Measurements from ENCODE around the gene RND1. TPM values are rescaled to one million over a fixed set of nuclear protein-coding genes. Genes with fewer than 3 reads are reported as not detected.

The RND1 gene
- total and polyA plus RNA-seq, 2 of the 13 experiments (the other 11 are each of a cell fraction or from before 2014, with no cell fraction given): 1.8 to 1.9 TPM

DNA sequence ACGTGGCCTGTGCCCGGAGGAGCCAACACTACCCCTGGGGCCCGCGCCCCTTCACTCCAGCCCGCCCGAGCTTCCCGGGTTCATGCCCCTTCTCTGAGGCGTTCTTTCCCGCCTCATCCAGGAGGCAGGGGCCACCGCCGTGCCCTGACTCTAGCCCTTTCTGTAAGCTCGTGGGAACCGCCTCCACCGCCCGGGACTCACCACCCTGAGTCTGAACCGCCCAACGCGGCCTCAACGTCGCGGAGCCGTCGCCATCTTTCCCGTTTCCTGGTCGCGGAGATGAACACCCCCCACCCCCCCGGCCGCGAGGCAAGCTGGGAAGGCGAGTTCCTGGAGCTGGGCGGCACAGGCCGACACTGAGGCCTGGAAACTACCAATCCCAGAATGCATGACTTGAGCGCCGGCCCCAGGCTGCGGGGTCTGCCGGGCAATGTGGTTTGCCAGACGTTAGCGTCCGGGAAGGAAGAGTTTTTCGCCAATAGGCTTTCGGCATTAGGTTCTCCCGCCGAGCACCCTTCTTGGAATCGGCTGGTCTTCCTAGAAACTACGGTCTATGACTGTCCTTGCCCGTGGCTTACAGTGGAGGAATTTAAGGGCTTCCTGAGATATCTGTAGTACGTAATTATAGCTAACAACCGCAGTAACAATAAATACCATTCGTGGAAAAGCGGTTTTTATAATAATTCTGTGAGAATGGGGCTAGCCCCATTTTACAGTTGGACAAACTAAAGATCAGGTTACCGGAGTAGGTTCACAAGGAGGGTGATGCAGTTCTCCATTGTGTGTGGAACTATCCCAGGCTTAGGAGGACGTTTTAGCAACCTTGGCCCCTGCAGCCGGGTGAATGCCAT lies 13.6 kb downstream of the RND1 start, which contains the start of gene DDX23 (continued):
- TF ChIP-seq ZEB1 (IDR thresholded peaks at IDR 0.05; ENCODE audit: insufficient replicate concordance, low read depth) (peak; percentile 44), MBNL3 (CRISPR knock-in tag; conservative IDR thresholded peaks at IDR 0.05) (no peak), FOXO1 (CRISPR knock-in tag; IDR thresholded peaks at IDR 0.05) (0 out of 2 replicates have a peak, but pooled peaks have one; percentile 60), KDM4B (CRISPR knock-in tag; IDR thresholded peaks at IDR 0.05) (0 out of 2 replicates have a peak, but pooled peaks have one; percentile 45), ZNF775 (CRISPR knock-in tag; IDR thresholded peaks at IDR 0.05; ENCODE audit: borderline replicate concordance) (no peak), TBL1XR1 (IDR thresholded peaks at IDR 0.05; ENCODE audit: borderline replicate concordance, low read length, partially characterized antibody) (peak; percentile 89), JARID2 (CRISPR knock-in tag; IDR thresholded peaks at IDR 0.05; ENCODE audit: insufficient replicate concordance) (no peak), IKZF4 (CRISPR knock-in tag; IDR thresholded peaks at IDR 0.05; ENCODE audit: borderline replicate concordance, low read depth, not compliant biosample characterization) (no peak), ZNF136 (CRISPR knock-in tag; IDR thresholded peaks at IDR 0.05; ENCODE audit: low read depth) (peak; percentile 48; the same call in 1 of the 2 replicates), ZNF703 (CRISPR knock-in tag; IDR thresholded peaks at IDR 0.05; ENCODE audit: borderline replicate concordance) (no peak), PRPF4 (IDR thresholded peaks at IDR 0.05; ENCODE audit: low read depth, low read length, poor library complexity, severe bottlenecking) (no peak), CREB1 (IDR thresholded peaks at IDR 0.05) (peak; percentile 82), CREB1 (CRISPR knock-in tag; IDR thresholded peaks at IDR 0.05) (peak; percentile 93), ZNF781 (CRISPR knock-in tag; IDR thresholded peaks at IDR 0.05; ENCODE audit: borderline replicate concordance, not compliant biosample characterization) (peak; percentile 57), IRX3 (CRISPR knock-in tag; IDR thresholded peaks at IDR 0.05; ENCODE audit: borderline replicate concordance, low read depth) (no peak), KLF16 (CRISPR knock-in tag; IDR thresholded peaks at IDR 0.05) (peak in 1 of 2 experiments; percentile 66; a peak in 2 of 4 replicates), ZNF350 (CRISPR knock-in tag; IDR thresholded peaks at IDR 0.05; ENCODE audit: borderline replicate concordance, low read depth) (peak; percentile 87)
- TF ChIP-seq, protein P1, sequence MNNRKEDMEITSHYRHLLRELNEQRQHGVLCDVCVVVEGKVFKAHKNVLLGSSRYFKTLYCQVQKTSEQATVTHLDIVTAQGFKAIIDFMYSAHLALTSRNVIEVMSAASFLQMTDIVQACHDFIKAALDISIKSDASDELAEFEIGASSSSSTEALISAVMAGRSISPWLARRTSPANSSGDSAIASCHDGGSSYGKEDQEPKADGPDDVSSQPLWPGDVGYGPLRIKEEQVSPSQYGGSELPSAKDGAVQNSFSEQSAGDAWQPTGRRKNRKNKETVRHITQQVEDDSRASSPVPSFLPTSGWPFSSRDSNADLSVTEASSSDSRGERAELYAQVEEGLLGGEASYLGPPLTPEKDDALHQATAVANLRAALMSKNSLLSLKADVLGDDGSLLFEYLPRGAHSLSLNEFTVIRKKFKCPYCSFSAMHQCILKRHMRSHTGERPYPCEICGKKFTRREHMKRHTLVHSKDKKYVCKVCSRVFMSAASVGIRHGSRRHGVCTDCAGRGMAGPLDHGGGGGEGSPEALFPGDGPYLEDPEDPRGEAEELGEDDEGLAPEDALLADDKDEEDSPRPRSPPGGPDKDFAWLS (CRISPR knock-in tag; IDR thresholded peaks at IDR 0.05; ENCODE audit: borderline replicate concordance): no peak
- TF ChIP-seq, protein P2, sequence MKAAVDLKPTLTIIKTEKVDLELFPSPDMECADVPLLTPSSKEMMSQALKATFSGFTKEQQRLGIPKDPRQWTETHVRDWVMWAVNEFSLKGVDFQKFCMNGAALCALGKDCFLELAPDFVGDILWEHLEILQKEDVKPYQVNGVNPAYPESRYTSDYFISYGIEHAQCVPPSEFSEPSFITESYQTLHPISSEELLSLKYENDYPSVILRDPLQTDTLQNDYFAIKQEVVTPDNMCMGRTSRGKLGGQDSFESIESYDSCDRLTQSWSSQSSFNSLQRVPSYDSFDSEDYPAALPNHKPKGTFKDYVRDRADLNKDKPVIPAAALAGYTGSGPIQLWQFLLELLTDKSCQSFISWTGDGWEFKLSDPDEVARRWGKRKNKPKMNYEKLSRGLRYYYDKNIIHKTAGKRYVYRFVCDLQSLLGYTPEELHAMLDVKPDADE (CRISPR knock-in tag; IDR thresholded peaks at IDR 0.05): peak; percentile 45; the same call in 1 of the 2 replicates
- TF ChIP-seq, protein P3, sequence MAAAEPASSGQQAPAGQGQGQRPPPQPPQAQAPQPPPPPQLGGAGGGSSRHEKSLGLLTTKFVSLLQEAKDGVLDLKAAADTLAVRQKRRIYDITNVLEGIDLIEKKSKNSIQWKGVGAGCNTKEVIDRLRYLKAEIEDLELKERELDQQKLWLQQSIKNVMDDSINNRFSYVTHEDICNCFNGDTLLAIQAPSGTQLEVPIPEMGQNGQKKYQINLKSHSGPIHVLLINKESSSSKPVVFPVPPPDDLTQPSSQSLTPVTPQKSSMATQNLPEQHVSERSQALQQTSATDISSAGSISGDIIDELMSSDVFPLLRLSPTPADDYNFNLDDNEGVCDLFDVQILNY (CRISPR knock-in tag; conservative IDR thresholded peaks at IDR 0.05): no peak
- TF ChIP-seq, protein P4, sequence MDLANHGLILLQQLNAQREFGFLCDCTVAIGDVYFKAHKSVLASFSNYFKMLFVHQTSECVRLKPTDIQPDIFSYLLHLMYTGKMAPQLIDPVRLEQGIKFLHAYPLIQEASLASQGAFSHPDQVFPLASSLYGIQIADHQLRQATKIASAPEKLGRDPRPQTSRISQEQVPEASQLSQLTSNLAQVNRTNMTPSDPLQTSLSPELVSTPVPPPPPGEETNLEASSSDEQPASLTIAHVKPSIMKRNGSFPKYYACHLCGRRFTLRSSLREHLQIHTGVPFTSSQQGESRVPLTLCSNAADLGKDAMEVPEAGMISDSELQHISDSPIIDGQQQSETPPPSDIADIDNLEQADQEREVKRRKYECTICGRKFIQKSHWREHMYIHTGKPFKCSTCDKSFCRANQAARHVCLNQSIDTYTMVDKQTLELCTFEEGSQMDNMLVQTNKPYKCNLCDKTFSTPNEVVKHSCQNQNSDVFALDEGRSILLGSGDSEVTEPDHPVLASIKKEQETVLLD (CRISPR knock-in tag; IDR thresholded peaks at IDR 0.05; ENCODE audit: low read depth): no peak

Measured in HepG2 (cell line).